Germinal center (tissue), 1 donor: ENCODE data around the gene TTC23.

ENCODE experiments used
- DNase-seq: peaks from one replicate; pipeline ENCODE4 v3.0.0; 2012; ENCODE audit warnings: mixed read lengths, low spot score

Gene TTC23

GRCh38 chr15:99249270-99249841 is at the start of gene TTC23:
Gene TTC23, minus strand, starts transcription at chr15:99249581. Its CDS starts 20,869 bp downstream, at chr15:99228712.
- no peak for DNase-seq

GRCh38 chr15:99296386-99296785 is 47.0 kb upstream of the TTC23 start:
- DNase-seq, result no peak

- no peak for DNase-seq
Measured at GRCh38 chr15:99295840-99296239, 46.5 kb upstream of the TTC23 start.

GRCh38 chr15:99291643-99292042 is 42.3 kb upstream of the TTC23 start:
- DNase-seq, result no peak

GRCh38 chr15:99283717-99284116 is 34.3 kb upstream of the TTC23 start:
- no peak for DNase-seq

GRCh38 chr15:99282586-99282985 is 33.2 kb upstream of the TTC23 start:
- DNase-seq, result no peak

GRCh38 chr15:99282121-99282520 is 32.7 kb upstream of the TTC23 start:
- no peak for DNase-seq

- DNase-seq, result no peak
Measured at GRCh38 chr15:99279827-99280226, 30.4 kb upstream of the TTC23 start.

- DNase-seq, result no peak
Measured at GRCh38 chr15:99279290-99279689, 29.9 kb upstream of the TTC23 start.

GRCh38 chr15:99275525-99276128 is 26.2 kb upstream of the TTC23 start:
- no peak for DNase-seq

GRCh38 chr15:99275061-99275460 is 25.7 kb upstream of the TTC23 start:
- DNase-seq, result no peak

GRCh38 chr15:99273801-99274200 is 24.4 kb upstream of the TTC23 start:
- DNase-seq, result no peak

- DNase-seq, result no peak
Measured at GRCh38 chr15:99268431-99268830, 19.1 kb upstream of the TTC23 start.

GRCh38 chr15:99267957-99268356 is 18.6 kb upstream of the TTC23 start:
- DNase-seq, result no peak

- no peak for DNase-seq
Measured at GRCh38 chr15:99265541-99266070, 16.2 kb upstream of the TTC23 start.

GRCh38 chr15:99264125-99264524 is 14.7 kb upstream of the TTC23 start:
- DNase-seq, result no peak

- DNase-seq, result no peak
Measured at GRCh38 chr15:99257107-99257750, 7.8 kb upstream of the TTC23 start.

- DNase-seq, result no peak
Measured at GRCh38 chr15:99253381-99254090, 4.2 kb upstream of the TTC23 start.

- DNase-seq, result no peak
Measured at GRCh38 chr15:99252326-99252725, 2.9 kb upstream of the TTC23 start.

- peak; percentile 96 for DNase-seq
Measured at GRCh38 chr15:99250857-99251841, 1.8 kb upstream of the TTC23 start, which contains the start of gene LRRC28. Gene LRRC28, plus strand, starts transcription at chr15:99251481. Its CDS starts 4,477 bp downstream, at chr15:99255958.

- no peak for DNase-seq
Measured at GRCh38 chr15:99250494-99250856, 1.1 kb upstream of the TTC23 start.
